ENCODE results near the gene DGCR2.
"Not testable (repeated sequence)": the region's sequence is repeated elsewhere in the genome, so short reads cannot be mapped to it uniquely, and the experiment has no call there.

DGCR2 gene

GRCh38 chr22:19098157-19098556 lies 24.1 kb downstream of the DGCR2 start:
- H3K9me3 ChIP-seq (ENCODE audit: control insufficient read depth, insufficient read depth, low read length): no peaks in the 10 kb centered on the region
- peaks cover 3% of the 10 kb centered on the region; the same call in 1 of the 2 replicates for H3K36me3 ChIP-seq (ENCODE audit: insufficient read depth, low read length)
- H3K4me1 ChIP-seq (ENCODE audit: insufficient read depth, low read length): no peaks in the 10 kb centered on the region
- H3K9ac ChIP-seq (ENCODE audit: low read depth, low read length): no peak overlapping the region

GRCh38 chr22:19097518-19097917 lies 24.7 kb downstream of the DGCR2 start:
- no peaks in the 10 kb centered on the region for H3K4me1 ChIP-seq (ENCODE audit: insufficient read depth, low read length)
- H3K9me3 ChIP-seq (ENCODE audit: control insufficient read depth, insufficient read depth, low read length): no peaks in the 10 kb centered on the region
- no peak overlapping the region for H3K9ac ChIP-seq (ENCODE audit: low read depth, low read length)
- peaks cover 3% of the 10 kb centered on the region; the same call in 1 of the 2 replicates for H3K36me3 ChIP-seq (ENCODE audit: insufficient read depth, low read length)

GRCh38 chr22:19096555-19096954 lies 25.7 kb downstream of the DGCR2 start:
- Histone ChIP-seq H3K9ac (ENCODE audit: low read depth, low read length) (no peak overlapping the region), H3K36me3 (ENCODE audit: insufficient read depth, low read length) (peaks cover 3% of the 10 kb centered on the region; the same call in 1 of the 2 replicates), H3K9me3 (ENCODE audit: control insufficient read depth, insufficient read depth, low read length) (no peaks in the 10 kb centered on the region), H3K4me1 (ENCODE audit: insufficient read depth, low read length) (no peaks in the 10 kb centered on the region)

DNA sequence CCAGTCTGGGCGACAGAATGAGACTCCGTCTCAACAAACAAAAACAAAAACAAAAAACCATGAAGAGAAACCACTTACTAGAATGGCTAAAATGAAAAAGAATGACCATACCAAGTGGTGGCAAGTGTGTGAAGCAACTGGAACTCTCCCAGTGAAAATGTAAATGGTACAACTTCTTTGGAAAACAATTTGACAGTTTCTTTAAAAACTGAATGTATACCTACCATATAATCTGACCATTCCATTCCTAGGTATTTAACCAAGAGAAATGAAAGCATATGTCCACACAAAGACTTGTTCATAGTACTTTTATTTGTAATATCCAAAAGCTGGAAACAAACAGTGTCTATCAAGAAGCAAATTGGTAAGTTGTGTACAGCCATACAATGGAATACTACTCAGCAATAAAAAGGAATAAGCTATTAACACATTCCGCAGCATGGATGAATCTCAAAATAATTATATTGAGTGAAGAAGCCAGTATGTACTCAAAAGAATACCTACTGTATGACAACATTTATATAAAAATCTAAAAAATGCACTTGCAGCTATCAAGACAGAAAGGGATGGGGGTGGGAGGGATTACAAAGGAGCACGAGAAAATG lies 27.7 kb downstream of the DGCR2 start:
- Histone ChIP-seq H3K9ac (ENCODE audit: low read depth, low read length) (no peak overlapping the region), H3K9me3 (ENCODE audit: control insufficient read depth, insufficient read depth, low read length) (no peaks in the 10 kb centered on the region), H3K36me3 (ENCODE audit: insufficient read depth, low read length) (peaks cover 3% of the 10 kb centered on the region; the same call in 1 of the 2 replicates), H3K4me1 (ENCODE audit: insufficient read depth, low read length) (no peaks in the 10 kb centered on the region)

GRCh38 chr22:19092725-19093124 lies 29.5 kb downstream of the DGCR2 start:
- H3K4me1 ChIP-seq (ENCODE audit: insufficient read depth, low read length): no peaks in the 10 kb centered on the region
- H3K36me3 ChIP-seq (ENCODE audit: insufficient read depth, low read length): peaks cover 2% of the 10 kb centered on the region
- H3K9me3 ChIP-seq (ENCODE audit: control insufficient read depth, insufficient read depth, low read length): no peaks in the 10 kb centered on the region
- H3K9ac ChIP-seq (ENCODE audit: low read depth, low read length): no peak overlapping the region

DNA sequence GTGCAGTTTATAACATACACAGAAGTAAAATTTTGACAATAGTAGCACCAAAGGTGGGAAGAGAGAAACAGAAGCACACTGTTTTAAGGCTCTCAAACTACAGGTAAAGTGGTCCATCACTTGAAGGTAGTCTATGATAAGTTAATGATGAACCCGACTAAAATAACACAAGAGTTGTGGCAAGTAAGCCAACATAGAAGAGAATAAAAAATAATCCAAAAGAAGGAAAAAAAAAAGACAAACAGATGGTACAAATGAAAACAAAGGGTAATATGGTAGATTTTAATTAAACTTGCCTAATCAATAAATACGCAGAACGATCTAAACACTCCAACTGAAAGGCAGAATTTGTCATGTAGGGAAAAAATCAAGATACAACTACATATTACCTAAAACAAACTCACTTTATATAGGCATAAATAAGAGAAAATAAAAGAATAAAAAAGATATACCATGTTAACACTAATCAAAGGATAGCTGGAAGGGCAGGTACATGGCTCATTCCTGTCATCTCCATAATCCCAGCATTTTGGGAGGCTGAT lies 31.6 kb downstream of the DGCR2 start:
- Histone ChIP-seq H3K36me3 (ENCODE audit: insufficient read depth, low read length) (no peaks in the 10 kb centered on the region; the same call in 1 of the 2 replicates), H3K9ac (ENCODE audit: low read depth, low read length) (no peak overlapping the region), H3K4me1 (ENCODE audit: insufficient read depth, low read length) (peaks cover 12% of the 10 kb centered on the region), H3K9me3 (ENCODE audit: control insufficient read depth, insufficient read depth, low read length) (no peaks in the 10 kb centered on the region)

- no peaks in the 10 kb centered on the region for H3K9me3 ChIP-seq (ENCODE audit: control insufficient read depth, insufficient read depth, low read length)
- no peaks in the 10 kb centered on the region; the same call in 1 of the 2 replicates for H3K36me3 ChIP-seq (ENCODE audit: insufficient read depth, low read length)
- H3K9ac ChIP-seq (ENCODE audit: low read depth, low read length): no peak overlapping the region
- peaks cover 17% of the 10 kb centered on the region for H3K4me1 ChIP-seq (ENCODE audit: insufficient read depth, low read length)
Observed at GRCh38 chr22:19090183-19090582, 32.0 kb downstream of the DGCR2 start.

- Histone ChIP-seq H3K4me1 (ENCODE audit: insufficient read depth, low read length) (peaks cover 17% of the 10 kb centered on the region), H3K9ac (ENCODE audit: low read depth, low read length) (no peak overlapping the region), H3K9me3 (ENCODE audit: control insufficient read depth, insufficient read depth, low read length) (no peaks in the 10 kb centered on the region), H3K36me3 (ENCODE audit: insufficient read depth, low read length) (no peaks in the 10 kb centered on the region; the same call in 1 of the 2 replicates)
Observed at GRCh38 chr22:19088866-19089595, 33.2 kb downstream of the DGCR2 start.

DNA sequence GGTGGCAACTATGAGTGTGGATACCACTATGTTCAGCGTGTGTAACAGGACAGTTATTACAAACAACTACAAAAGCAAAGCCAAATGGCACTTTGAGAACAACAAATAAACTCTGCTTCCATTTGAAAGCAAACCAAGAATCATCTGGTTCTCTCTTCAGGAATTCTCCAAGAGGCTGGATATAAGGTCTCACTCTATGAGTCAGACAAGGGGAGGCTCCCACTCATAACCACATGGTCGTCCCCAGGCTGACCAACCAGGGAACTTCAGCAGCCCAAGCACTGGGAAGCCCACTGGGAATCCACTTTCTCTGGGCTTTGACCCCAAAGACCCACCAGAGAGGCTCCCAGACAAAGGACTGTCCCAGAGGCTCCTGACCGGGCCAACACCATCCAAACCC lies 35.3 kb downstream of the DGCR2 start:
- Histone ChIP-seq H3K36me3 (ENCODE audit: insufficient read depth, low read length) (no peaks in the 10 kb centered on the region; the same call in 1 of the 2 replicates), H3K9me3 (ENCODE audit: control insufficient read depth, insufficient read depth, low read length) (no peaks in the 10 kb centered on the region), H3K9ac (ENCODE audit: low read depth, low read length) (no peak overlapping the region), H3K4me1 (ENCODE audit: insufficient read depth, low read length) (peaks cover 17% of the 10 kb centered on the region)

GRCh38 chr22:19086417-19086816 lies 35.8 kb downstream of the DGCR2 start:
- Histone ChIP-seq H3K9ac (ENCODE audit: low read depth, low read length) (no peak overlapping the region), H3K4me1 (ENCODE audit: insufficient read depth, low read length) (peaks cover 17% of the 10 kb centered on the region), H3K9me3 (ENCODE audit: control insufficient read depth, insufficient read depth, low read length) (no peaks in the 10 kb centered on the region), H3K36me3 (ENCODE audit: insufficient read depth, low read length) (no peaks in the 10 kb centered on the region; the same call in 1 of the 2 replicates)

GRCh38 chr22:19085233-19085718 lies 36.9 kb downstream of the DGCR2 start:
- H3K9ac ChIP-seq (ENCODE audit: low read depth, low read length): no peak overlapping the region
- no peaks in the 10 kb centered on the region for H3K9me3 ChIP-seq (ENCODE audit: control insufficient read depth, insufficient read depth, low read length)
- H3K4me1 ChIP-seq (ENCODE audit: insufficient read depth, low read length): peaks cover 17% of the 10 kb centered on the region
- H3K36me3 ChIP-seq (ENCODE audit: insufficient read depth, low read length): no peaks in the 10 kb centered on the region; the same call in 1 of the 2 replicates

DNA sequence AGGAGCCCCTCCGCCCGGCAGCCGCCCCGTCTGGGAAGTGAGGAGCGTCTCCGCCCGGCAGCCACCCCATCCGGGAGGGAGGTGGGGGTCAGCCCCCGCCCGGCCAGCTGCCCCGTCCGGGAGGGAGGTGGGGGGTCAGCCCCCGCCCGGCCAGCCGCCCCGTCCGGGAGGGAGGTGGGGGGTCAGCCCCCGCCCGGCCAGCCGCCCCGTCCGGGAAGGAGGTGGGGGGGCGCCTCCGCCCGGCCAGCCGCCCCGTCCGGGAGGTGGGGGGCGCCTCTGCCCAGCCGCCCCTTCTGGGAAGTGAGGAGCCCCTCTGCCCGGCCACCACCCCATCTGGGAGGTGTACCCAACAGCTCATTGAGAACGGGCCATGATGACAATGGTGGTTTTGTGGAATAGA lies 37.6 kb downstream of the DGCR2 start:
- H3K36me3 ChIP-seq (ENCODE audit: insufficient read depth, low read length); H3K9me3 ChIP-seq (ENCODE audit: control insufficient read depth, insufficient read depth, low read length); H3K9ac ChIP-seq (ENCODE audit: low read depth, low read length): not testable (repeated sequence)

GRCh38 chr22:19084126-19084525 lies 38.1 kb downstream of the DGCR2 start:
- H3K9ac ChIP-seq (ENCODE audit: low read depth, low read length); H3K9me3 ChIP-seq (ENCODE audit: control insufficient read depth, insufficient read depth, low read length); H3K36me3 ChIP-seq (ENCODE audit: insufficient read depth, low read length): not testable (repeated sequence)
- peaks cover 17% of the 10 kb centered on the region for H3K4me1 ChIP-seq (ENCODE audit: insufficient read depth, low read length)

More for the DNA sequence above, 37.6 kb downstream of the DGCR2 start:
- peaks cover 17% of the 10 kb centered on the region for H3K4me1 ChIP-seq (ENCODE audit: insufficient read depth, low read length)

DNA sequence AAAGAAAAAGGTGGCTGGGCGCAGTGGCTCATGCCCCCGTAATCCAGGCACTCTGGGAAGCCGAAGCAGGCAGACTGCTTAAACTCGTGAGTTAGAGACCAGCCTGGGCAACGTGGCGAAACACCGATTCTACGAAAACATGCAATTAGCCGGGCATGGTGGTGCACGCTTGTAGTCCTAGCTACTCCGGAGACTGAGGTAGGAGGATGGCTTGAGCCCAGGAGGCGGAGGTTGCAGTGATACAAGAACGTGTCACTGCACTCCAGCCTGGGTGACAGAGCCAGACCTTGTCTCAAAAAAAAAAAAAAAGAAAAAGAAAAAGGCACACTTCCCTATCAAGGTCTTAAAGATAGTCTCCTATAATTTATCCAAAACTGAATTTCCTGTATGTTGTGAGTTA lies 39.4 kb downstream of the DGCR2 start:
- H3K36me3 ChIP-seq (ENCODE audit: insufficient read depth, low read length): no peaks in the 10 kb centered on the region
- H3K9me3 ChIP-seq (ENCODE audit: control insufficient read depth, insufficient read depth, low read length): no peaks in the 10 kb centered on the region
- H3K9ac ChIP-seq (ENCODE audit: low read depth, low read length): no peak overlapping the region
- H3K4me1 ChIP-seq (ENCODE audit: insufficient read depth, low read length): peaks cover 17% of the 10 kb centered on the region

GRCh38 chr22:19082101-19082500 lies 40.1 kb downstream of the DGCR2 start:
- peaks cover 17% of the 10 kb centered on the region for H3K4me1 ChIP-seq (ENCODE audit: insufficient read depth, low read length)
- H3K9me3 ChIP-seq (ENCODE audit: control insufficient read depth, insufficient read depth, low read length): no peaks in the 10 kb centered on the region
- H3K9ac ChIP-seq (ENCODE audit: low read depth, low read length): no peak overlapping the region
- no peaks in the 10 kb centered on the region for H3K36me3 ChIP-seq (ENCODE audit: insufficient read depth, low read length)

Measured in ES-I3 (cell line).